GM18909 (cell line): ENCODE data around the gene MYBL2.
"Not testable (repeated sequence)": the region's sequence is repeated elsewhere in the genome, so short reads cannot be mapped to it uniquely, and the experiment has no call there.

ENCODE experiments used
- ATAC-seq: cut with Tn5 transposase; IDR thresholded peaks from one replicate; pipeline ENCODE4 v1.9.1; 2021; ENCODE audit warnings: mild to moderate bottlenecking; ENCODE audit not compliant: unreplicated experiment, poor library complexity

Gene MYBL2

DNA sequence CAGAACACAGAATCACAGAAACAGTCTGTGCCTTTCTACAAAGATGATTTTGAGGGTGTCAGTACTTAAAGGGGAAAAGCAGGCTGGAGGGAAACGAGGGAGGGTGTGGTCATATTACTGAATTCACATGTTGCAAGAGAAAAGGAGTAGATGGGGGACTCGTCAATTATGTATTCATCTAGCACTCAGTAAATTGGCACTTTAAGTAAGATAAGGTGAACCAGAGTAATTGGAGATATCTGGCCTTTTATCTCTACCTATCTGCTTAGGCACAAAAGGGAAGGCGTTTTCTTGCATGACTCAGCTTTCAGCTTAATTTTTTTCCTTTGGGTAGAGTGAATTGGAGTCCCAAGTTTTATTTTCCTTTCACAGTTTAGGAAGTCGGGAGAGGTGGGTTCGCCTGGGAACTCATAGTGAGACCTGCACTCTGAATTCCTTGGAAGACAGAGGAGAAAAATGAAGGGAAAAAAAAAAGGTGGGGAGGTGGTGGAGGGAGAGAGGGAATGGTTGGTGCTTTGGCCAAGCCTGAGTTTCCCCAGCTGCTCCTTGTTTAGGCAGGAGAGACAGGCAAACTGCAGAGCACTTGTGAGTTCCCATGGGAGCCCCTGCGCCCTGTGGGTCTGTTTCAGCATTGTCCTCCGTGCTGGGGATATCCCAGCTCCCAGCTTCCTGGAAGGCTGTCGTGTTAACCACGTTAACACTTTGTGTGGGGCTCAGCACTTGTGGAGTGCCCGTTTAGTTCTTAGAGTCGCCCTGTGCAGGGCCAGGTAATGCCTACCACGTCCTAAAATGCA, 79.6 kb downstream of the MYBL2 start:
- no peak for ATAC-seq

DNA sequence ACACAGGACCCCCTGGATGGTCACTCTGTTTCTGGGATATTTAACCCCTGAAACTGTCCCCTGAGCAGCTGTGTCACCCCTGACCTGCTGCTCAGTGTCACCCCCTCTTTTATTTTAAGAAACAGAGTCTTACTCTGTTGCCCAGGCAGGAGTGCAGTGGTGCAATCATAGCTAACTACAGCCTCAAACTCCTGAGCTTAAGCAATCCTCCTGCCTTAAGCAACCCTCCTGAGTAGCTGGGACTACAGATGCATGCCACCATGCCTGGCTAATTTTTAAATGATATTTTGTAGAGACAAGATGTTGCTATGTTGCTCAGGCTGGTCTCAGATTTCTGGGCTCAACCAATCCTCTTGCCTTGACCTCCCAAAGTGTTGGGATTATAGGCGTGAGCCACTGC, 81.4 kb downstream of the MYBL2 start:
- no peak for ATAC-seq

DNA sequence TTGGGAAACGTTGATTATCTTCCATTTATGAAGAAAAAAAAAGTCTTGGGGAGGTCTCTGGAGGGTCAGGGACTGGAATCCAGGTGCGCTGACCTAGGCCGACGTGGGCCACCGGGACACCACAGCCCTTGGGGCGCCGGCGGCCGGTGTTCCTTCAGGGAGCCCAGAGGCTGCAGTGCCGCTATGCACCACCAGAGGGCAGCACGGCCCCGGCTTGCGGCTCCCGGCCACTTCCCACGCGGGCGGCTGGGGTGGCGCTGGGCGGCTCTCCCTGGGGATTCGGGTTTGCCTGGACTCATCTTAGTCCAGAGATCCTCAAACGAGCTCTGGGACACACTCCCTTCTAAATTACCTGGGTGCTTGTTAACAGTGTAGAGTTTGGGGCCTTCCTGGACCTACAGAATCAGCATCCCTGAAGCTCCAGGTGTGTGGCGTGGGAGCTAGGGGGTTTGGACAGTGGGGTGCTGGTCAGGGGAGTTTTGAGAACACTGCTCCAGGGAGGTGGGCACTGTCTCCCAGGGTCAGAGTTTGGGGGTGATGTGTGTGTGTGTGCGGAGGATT, 82.9 kb downstream of the MYBL2 start:
- ATAC-seq: no peak

DNA sequence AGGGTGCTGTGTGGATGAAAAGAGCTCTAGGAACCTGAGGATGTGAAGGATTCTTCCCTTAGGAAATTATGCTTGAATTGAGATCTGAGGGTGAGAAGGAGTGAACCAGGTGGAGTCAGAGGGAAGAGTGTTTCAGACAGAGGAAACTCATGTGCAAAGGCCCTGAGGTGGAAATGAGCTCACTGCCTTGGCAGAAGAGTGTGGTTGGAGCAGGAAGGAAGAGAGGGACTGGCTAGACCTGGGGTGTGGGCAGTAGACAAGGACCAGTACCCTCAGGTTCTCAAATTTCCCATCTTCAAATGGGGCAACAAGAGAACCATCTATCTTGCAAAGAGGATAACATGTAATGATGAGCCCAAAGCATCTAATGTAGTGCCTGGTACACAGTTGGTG, 83.9 kb downstream of the MYBL2 start:
- ATAC-seq: no peak

DNA sequence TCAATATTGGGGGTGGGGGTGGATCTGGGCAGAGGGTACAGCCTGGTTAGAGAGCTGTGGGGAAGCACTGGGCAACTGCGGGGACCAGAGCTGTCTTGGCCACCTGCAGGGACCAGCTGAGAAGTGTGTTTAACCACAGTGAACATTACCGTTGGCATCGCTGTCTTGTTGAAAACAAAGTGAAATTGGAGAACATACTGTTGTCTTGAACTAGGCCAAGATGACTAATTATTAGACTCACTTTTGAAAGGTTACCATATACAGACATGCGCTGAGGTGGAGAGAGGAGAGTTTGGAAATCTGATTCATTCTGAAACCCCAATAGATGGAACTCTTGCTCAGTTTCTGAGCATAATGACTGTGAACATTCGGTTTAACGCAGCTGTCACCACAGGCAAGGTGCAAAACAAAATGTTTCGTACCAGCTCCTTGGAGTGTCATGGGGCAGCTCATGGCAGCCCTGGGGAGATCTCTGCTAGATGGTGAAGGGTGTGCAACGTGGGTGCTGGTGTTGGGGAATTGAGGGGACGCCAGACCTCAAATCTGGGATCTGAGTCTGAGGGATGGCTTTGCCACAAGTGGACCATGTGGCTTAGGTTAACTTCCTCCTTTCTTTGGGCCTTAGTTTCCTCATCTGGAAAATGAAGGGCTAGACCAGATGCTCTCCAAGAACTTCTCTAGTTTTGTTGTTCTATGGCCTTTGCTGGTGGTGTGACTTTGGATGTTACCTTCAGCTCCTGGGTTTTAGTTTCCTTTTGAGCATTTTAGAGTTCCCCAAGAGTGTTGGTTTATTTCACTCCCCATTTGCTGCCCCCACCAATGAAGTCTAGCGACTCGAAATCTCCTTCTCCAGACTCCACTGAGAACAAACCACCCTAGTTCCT, 84.5 kb downstream of the MYBL2 start:
- peak; percentile 79 for ATAC-seq

DNA sequence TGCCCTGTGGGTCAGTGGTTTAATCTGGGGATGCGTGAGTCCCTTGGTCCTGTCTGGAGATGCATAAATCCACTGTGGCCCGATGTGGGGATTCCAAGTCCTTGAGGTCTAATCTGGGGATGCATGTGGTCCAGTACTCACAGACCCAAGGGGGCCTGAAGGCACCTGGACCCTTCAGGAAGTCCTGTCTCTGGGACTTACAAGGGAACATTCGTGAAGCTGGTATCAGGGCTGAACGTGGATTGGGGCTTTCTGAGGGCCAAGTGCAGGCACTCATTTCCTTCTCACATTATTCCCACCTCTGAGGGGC, 85.1 kb downstream of the MYBL2 start:
- ATAC-seq: no peak

DNA sequence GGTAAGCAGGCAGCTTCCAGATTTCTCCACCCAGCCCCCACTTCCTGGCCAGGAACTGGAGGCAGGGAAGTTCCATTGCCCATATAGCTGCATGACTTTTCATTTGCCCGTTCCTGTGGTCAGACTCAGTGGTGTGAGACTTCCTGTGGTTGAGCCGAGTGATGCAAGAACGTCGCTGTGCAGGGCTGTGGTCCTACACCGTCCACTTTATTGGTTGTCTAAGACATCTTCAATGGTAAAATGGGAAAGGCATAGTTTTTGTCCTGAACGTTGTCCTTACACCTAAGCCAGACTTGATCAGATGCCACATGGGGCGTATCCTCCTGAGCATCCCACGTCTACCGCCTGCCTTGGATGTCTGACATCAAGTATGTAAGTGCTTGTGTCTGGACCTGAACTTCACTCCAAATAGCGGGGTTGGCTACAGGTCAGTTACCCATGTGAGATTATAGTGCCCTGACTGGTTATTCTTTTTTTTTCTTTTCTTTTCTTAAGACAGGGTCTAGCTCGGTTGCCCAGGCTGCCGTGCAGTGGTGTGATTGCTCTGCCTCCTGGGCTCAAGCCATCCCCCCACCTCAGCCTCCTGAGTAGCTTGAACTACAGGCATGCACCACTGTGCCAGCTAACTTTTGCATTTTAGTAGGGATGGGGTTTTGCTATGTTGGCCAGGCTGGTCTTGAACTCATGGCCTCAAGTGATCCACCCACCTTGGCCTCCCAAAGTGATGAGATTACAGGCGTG, 85.8 kb downstream of the MYBL2 start:
- peak; percentile 54 for ATAC-seq

DNA sequence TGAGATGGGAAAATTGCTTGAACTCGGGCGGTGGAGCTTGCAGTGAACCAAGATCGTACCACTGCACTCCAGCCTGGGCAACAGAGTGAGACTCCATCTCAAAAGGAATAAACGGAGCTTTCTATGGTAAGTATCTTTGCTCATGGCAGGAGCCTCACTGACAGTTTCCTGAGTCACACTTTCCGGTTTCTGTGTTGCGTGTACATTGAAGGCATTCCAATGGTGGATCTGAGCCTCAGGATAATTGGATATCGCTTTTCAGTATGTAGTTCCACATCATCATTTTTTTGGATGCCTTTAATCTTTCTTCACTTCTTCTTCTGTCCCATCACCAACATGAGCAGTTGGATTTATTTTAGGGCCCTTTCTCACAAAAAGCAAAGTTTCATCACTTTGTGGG, 88.5 kb downstream of the MYBL2 start:
- ATAC-seq: no peak

DNA sequence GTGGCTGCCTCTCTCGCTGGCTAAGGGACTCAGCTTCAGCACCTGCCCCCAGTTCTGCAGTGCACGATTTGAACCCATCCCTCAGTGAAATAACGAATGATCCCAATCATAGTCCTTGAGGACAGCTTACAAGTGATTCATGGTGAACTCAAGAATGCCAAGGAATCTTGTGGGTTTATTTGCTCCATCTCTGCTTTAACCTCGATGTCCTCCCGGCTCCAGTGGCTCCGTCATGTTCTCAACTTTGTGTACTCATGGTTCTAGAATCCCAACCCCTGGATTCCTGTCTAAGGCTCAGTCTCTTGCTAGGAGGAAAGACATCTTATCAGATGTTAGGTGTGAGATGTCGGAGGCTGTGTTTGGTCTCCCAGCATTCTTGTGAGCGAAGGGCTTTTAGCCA, 88.9 kb downstream of the MYBL2 start:
- no peak for ATAC-seq

DNA sequence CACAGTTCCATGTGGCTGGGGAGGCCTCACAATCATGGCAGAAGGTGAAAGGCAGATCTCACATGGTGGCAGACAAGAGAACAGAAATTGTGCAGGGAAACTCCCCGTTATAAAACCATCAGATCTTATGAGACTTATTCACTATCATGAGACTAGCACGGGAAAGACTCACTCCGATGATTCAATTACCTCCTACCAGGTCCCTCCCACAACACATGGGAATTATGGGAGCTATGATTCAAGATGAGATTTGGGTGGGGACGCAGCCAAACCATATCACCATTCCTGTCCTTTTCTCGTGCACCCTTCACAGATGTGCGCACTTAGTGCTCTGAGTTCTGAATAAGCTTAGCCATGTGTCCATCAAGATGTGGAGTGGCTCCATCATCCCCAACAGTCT, 91.0 kb downstream of the MYBL2 start:
- ATAC-seq: not testable (repeated sequence)

DNA sequence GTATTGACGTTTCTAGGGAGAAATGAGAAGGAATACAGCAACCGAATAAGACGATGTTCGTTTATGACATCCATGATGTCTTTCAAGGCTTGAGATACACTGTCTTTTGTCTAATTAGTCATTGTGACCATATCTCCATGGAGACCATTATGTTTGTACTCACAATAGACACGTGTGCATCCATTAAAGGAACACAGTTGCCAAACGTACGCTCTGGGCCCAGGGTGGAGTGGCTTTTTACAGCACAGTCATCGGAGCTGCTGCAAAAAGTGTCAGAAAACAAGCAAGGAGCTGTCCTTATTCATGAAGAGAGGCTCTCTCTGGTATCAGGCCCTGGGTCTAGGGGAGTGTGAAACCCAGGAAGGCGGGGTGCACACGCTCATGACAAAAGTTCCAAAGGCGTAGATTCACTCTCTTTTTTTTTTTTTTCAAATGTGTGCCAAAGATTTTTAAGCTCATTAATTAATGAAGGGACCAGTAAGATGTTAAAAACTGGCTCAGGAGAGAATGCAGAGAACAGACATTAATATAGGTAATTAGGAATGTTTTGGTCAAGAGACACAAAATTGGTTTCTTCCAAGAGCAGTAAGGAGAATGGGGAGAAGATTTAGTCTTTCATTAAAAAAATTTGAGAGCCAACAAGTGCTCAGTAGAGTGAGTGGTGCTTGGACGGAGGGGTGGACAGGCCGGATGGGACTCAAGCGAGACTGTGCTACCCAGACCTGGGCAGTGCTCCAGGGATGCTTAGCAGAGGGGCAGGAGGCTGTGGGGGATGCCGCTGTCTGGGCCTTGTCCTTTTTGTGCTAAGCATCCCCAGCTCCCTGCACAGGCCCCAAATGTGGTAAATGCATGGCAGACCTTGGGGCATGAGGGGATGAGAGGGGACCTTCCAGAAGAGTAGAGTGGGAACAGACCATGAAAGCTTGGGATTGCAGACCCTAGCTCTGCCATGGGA, 94.7 kb downstream of the MYBL2 start:
- no peak for ATAC-seq

DNA sequence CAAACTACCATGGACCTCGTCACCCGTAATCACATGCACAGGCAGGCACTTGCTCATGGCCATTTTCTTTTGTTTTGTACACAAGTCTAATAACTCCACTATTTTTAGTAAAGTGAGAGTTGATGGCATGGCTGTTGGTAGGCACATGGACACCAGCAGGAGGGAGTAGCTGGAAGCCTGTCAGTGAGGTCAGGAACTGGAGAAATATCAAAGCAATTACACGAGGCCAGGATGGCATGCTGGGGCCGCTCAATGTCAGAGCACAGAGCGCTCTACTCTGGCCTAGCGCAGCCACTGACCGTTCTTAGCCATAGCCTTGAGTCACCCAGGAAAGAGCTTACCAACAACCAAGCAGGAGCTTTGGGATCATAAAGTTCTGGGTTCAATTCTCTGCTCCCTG, 96.0 kb downstream of the MYBL2 start:
- no peak for ATAC-seq

DNA sequence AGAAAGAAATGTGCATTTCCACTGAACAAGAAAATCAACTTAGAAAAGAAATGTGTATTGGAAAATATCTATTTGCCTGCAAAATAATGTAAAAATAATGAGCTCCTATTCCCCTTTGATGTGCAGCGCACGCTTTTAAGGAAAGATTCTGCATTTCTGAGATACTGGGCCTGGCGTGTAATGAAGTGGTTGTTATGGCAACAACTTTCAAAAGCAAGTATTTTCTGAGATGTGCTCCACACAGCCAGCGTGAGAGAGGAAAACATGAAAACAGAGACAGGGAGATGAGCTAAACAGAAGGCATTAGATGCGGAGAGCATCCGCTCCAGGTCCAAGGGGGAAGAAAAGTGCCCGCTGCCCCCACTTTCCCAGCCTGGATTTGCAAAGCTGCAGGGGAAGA, 99.0 kb downstream of the MYBL2 start:
- ATAC-seq: no peak
